Measurements from ENCODE around the gene OR2W3. TPM values are rescaled to one million over a fixed set of nuclear protein-coding genes. Genes with fewer than 3 reads are reported as not detected.
A peak's percentile ranks its signal among the peaks of the same experiment; 100 is the strongest.

The OR2W3 gene
- polyA plus RNA-seq, 1 donor: 0.56 TPM

DNA sequence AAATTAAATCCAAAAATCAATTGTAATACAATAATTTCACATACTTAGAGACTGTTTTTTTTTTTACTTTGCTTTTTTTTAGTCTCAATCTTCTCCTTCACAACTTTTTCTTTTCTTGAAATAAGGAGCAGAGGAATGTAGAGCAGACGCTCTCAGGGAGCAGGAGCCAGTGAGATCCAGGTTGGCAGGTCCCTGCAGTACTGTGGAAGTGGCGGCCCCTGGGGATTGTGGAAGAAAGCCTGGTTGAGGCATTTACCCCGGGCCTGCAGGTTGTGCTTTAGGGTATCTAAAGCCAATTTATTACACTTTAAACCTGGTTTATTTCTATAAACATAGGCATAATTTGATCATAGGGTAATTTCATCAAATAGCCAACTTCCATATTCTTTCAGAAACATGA is 28.6 kb downstream of the OR2W3 start:
- no peak for DNase-seq

DNA sequence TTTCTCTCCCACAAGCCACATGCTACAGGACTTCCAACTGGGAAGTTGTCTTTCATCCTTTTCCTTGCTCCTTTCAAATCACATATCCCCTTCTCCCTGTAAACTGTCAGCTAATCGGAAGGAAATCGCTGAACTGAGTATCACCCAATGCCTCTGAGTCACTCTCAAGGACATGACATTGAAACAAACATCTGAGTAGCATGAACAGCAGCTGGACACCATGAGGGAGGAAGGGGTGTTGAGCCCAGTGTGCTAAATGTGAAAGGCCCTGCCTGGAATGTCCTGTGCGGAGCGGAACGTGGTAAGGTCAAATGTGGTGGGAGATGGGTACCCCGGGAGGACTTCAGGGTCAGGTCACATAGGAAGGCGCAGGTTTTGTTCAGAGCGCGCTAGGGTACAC is 29.5 kb downstream of the OR2W3 start, which contains the start of gene OR2AJ1:
Gene OR2AJ1, plus strand, starts transcription at position 22 of the 400 bp plus-strand sequence. CDS start 8,880 bp downstream, outside the sequence.
- DNase-seq: no peak

DNA sequence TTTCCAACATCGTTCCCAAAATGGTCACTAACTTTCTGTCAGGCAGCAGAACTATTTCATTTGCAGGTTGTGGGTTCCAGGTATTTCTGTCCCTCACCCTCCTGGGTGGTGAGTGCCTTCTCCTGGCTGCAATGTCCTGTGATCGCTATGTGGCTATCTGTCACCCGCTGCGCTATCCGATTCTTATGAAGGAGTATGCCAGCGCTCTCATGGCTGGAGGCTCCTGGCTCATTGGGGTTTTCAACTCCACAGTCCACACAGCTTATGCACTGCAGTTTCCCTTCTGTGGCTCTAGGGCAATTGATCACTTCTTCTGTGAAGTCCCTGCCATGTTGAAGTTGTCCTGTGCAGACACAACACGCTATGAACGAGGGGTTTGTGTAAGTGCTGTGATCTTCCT is 38.6 kb downstream of the OR2W3 start:
- DNase-seq: no peak

DNA sequence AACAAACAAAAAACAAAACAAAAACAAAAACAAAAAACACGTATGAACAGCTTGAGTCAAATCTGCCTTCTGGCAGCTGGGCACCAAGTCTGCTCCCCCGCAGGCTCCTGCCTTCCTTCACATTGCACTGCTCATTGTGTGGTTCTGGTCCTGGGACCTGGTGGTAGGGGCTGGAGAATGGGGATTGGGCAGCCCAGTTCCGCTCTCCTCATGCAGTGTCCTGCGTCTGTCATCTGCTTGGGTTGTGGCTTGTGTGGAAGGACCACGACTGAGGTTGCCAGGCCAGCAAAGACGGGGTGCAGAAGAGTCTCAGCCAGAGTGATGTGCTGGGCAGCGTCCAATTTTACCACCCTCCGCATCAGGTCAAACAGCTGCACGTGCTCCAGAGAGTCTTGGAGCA is 40.4 kb downstream of the OR2W3 start:
- no peak for DNase-seq

DNA sequence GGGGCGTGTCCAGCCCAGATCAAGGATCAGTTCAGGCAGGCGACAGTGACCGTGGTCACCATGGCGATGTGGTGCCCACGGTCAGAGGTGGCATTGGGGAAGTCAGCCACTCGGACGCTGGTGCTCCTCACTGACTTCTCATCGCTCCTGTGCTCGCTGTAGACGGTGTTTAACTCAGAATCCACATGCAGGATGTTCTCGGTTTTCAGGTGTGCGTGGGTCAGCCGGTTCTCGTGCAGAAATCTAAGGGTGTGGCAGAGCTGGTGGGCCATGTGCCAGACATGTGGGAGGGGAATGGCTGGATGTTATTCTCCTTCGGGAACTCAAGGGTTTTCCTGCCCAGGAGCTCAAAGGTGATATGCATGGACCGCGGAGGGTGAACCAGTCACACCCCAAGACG is 41.0 kb downstream of the OR2W3 start:
- no peak for DNase-seq

DNA sequence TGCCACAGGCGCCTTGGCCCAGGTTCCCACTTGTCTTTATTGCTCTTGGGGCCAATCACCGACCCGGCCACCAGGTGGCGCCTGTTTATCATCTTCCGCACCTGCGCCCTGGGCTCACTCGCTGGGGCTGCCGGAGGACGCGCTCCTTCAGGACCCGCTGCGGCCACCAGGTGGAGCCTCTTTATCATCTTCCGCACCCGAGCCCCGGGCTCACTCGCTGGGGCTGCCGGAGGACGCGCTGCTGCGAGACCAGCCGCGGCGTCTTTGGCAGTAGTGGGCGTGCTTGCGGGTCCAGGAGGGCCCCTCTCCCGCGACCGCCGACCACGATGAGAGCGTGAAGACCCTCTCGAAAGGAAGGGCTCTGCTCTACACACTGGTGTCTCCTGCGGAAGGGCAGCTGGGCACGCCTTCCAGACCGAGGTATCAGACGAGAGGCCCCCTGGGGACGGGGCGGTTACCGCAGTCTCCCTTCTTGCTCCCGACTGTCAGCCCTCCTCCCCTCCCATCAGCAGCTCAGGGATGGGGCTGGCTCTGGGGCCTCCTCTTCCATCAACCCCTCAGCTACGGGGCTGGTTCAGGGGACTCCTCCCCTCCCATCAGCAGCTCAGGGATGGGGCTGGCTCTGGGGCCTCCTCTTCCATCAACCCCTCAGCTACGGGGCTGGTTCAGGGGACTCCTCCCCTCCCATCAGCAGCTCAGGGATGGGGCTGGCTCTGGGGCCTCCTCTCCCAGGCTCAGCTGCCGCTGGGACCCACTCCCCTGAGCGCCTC is 41.8 kb downstream of the OR2W3 start:
- DNase-seq: peak; percentile 40

DNA sequence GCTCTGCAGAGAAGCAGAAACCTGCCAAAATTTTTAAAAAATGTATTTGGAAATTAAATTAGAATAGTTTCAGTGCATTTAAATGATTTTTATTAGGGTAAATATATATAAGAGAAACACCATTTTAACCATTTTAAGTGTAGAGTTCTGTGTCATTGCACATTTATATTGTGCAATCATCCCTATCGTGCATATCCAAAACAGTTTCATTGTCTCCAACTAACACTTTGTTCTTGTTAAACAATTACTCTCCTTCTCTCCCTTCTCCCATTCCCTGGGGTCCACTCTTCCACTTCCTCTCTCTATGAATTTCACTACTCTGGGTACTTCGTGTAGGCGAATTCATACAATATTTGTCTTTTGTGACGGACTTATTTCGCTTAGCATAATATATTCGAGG is 47.2 kb downstream of the OR2W3 start:
- DNase-seq: no peak

Other genes with a start within 250 kb of the OR2W3 start
- not detected for gene OR13G1, start 215.8 kb upstream of the OR2W3 start, polyA plus RNA-seq (ENCODE audit: insufficient read length)
- gene OR6F1, start 178.9 kb upstream of the OR2W3 start, polyA plus RNA-seq (ENCODE audit: insufficient read length): not detected
- not detected for gene OR14K1, start 157.0 kb upstream of the OR2W3 start, polyA plus RNA-seq (ENCODE audit: insufficient read length)
- gene OR14A2, start 147.4 kb upstream of the OR2W3 start, polyA plus RNA-seq (ENCODE audit: insufficient read length): not detected
- gene OR1C1, start 135.0 kb upstream of the OR2W3 start, polyA plus RNA-seq (ENCODE audit: insufficient read length): not detected
- not detected for gene OR14A16, start 71.5 kb upstream of the OR2W3 start, polyA plus RNA-seq (ENCODE audit: insufficient read length)
- not detected for gene OR11L1, start 53.7 kb upstream of the OR2W3 start, polyA plus RNA-seq (ENCODE audit: insufficient read length)
- gene TRIM58, start 38.4 kb upstream of the OR2W3 start, polyA plus RNA-seq (ENCODE audit: insufficient read length): 1.3 TPM
- not detected for gene OR2T8, start 24.7 kb downstream of the OR2W3 start, polyA plus RNA-seq (ENCODE audit: insufficient read length)
- not detected for gene OR2AJ1, start 29.3 kb downstream of the OR2W3 start, polyA plus RNA-seq (ENCODE audit: insufficient read length)
- not detected for gene OR2L8, start 53.3 kb downstream of the OR2W3 start, polyA plus RNA-seq (ENCODE audit: insufficient read length)
- not detected for gene OR2AK2, start 69.6 kb downstream of the OR2W3 start, polyA plus RNA-seq (ENCODE audit: insufficient read length)
- gene OR2L5, start 118.1 kb downstream of the OR2W3 start, polyA plus RNA-seq (ENCODE audit: insufficient read length): not detected
- gene OR2L2, start 134.5 kb downstream of the OR2W3 start, polyA plus RNA-seq (ENCODE audit: insufficient read length): not detected
- not detected for gene OR2L3, start 151.2 kb downstream of the OR2W3 start, polyA plus RNA-seq (ENCODE audit: insufficient read length)
- gene OR2L13, start 199.6 kb downstream of the OR2W3 start, polyA plus RNA-seq (ENCODE audit: insufficient read length): not detected
- not detected for gene OR2M5, start 249.6 kb downstream of the OR2W3 start, polyA plus RNA-seq (ENCODE audit: insufficient read length)

All from hindlimb muscle (tissue), 1 donor.